K562 (cell line): ENCODE data around the gene GABARAPL1. TPM values are rescaled to one million over a fixed set of nuclear protein-coding genes. Genes with fewer than 3 reads are reported as not detected.

Experiments
- MED1 ChIP-seq: sonication (generic); formaldehyde crosslinking; IDR thresholded peaks from 2 replicates; pipeline ENCODE4 v1.8.1; 2023; ENCODE audit warnings: missing genetic modification reagents, borderline replicate concordance
- ZNF316 ChIP-seq: fragments of 450-650 bp; IDR thresholded peaks from 2 replicates; pipeline ENCODE4 v1.6.1; 2016
- ZNF785 ChIP-seq: fragments of 250-450 bp; sonication (Bioruptor Pico); IDR thresholded peaks from 2 replicates; pipeline ENCODE4 v1.4.0; 2020; ENCODE audit warnings: mild to moderate bottlenecking
- polyA plus RNA-seq, 8 experiments: library from polyadenylated mRNA; depleted of rRNA in 4 of 8; stranded (reverse) in 5 of 8; unstranded in 3 of 8; fragments of >200 nt; fragmentation: Nextera tagmentation in 2 of 8; fragmentation: Illumina TruSeq in 1 of 8; extraction: Ambion mirVana in 2 of 8; extraction: Trizol in 1 of 8; gene quantifications; 2 replicates each; pipeline versions ENCODE4 v1.2.1 to v1.2.3, GENCODE V29; 2011 to 2014; ENCODE audit warnings: inconsistent platforms in 1 of 8, missing spikeins in 1 of 8
- total RNA-seq, 7 experiments: library from RNA; depleted of rRNA in 6 of 7; stranded (reverse); fragments of >200 nt in 6 of 7; fragmentation: Illumina TruSeq in 2 of 7; extraction: Trizol in 2 of 7; gene quantifications; 2 replicates each; pipeline versions ENCODE4 v1.2.1 to v1.2.3, GENCODE V29; 2011 to 2021; ENCODE audit warnings: low replicate concordance in 1 of 7
- TF ChIP-seq, protein P1 (sequence below): fragments of 450-650 bp; IDR thresholded peaks from 2 replicates; pipeline ENCODE4 v1.6.1; 2016; ENCODE audit warnings: mild to moderate bottlenecking, moderate library complexity

The GABARAPL1 gene
- total and polyA plus RNA-seq, 9 of the 15 experiments (the other 6 are each of a cell fraction or from before 2014, with no cell fraction given), result 2.3 to 15.9 (median 11.3) TPM

DNA sequence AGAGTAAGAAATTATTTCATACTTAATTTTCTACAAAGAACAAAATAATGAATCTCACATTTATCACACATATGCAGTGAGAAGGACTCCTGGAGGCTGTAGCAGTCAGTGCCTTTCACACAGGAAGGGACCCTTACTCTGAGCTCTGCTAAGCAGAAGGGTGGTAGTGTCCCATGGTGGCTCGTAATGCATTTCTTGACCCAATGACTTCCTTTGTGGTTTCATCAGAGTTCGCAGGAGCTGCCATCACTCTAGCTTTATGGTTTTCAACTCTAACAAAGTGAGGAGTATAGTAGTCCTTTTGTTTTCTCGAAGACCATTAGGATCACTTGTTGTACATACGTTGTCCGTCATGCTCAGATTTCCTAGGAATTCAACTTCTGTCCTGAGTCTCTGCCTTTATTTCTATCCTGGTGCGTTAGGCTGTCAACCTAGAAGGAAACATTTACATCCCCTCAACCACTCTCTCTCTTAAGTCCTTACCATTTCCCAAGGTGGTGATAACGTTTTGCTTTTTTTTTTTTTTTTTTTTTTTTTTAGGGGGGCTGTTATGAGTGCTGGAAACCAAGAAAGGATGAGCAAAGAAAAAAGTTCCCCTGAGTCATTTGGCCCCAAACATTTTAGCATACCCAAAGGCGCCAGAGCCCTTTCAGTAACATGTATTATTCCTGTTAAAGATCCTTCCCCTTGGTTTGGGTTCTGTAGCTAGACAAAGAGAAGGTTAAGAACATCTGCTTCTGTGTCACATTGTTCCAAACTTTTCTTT, 37.2 kb downstream of the GABARAPL1 start (continued):
- TF ChIP-seq, protein P1, sequence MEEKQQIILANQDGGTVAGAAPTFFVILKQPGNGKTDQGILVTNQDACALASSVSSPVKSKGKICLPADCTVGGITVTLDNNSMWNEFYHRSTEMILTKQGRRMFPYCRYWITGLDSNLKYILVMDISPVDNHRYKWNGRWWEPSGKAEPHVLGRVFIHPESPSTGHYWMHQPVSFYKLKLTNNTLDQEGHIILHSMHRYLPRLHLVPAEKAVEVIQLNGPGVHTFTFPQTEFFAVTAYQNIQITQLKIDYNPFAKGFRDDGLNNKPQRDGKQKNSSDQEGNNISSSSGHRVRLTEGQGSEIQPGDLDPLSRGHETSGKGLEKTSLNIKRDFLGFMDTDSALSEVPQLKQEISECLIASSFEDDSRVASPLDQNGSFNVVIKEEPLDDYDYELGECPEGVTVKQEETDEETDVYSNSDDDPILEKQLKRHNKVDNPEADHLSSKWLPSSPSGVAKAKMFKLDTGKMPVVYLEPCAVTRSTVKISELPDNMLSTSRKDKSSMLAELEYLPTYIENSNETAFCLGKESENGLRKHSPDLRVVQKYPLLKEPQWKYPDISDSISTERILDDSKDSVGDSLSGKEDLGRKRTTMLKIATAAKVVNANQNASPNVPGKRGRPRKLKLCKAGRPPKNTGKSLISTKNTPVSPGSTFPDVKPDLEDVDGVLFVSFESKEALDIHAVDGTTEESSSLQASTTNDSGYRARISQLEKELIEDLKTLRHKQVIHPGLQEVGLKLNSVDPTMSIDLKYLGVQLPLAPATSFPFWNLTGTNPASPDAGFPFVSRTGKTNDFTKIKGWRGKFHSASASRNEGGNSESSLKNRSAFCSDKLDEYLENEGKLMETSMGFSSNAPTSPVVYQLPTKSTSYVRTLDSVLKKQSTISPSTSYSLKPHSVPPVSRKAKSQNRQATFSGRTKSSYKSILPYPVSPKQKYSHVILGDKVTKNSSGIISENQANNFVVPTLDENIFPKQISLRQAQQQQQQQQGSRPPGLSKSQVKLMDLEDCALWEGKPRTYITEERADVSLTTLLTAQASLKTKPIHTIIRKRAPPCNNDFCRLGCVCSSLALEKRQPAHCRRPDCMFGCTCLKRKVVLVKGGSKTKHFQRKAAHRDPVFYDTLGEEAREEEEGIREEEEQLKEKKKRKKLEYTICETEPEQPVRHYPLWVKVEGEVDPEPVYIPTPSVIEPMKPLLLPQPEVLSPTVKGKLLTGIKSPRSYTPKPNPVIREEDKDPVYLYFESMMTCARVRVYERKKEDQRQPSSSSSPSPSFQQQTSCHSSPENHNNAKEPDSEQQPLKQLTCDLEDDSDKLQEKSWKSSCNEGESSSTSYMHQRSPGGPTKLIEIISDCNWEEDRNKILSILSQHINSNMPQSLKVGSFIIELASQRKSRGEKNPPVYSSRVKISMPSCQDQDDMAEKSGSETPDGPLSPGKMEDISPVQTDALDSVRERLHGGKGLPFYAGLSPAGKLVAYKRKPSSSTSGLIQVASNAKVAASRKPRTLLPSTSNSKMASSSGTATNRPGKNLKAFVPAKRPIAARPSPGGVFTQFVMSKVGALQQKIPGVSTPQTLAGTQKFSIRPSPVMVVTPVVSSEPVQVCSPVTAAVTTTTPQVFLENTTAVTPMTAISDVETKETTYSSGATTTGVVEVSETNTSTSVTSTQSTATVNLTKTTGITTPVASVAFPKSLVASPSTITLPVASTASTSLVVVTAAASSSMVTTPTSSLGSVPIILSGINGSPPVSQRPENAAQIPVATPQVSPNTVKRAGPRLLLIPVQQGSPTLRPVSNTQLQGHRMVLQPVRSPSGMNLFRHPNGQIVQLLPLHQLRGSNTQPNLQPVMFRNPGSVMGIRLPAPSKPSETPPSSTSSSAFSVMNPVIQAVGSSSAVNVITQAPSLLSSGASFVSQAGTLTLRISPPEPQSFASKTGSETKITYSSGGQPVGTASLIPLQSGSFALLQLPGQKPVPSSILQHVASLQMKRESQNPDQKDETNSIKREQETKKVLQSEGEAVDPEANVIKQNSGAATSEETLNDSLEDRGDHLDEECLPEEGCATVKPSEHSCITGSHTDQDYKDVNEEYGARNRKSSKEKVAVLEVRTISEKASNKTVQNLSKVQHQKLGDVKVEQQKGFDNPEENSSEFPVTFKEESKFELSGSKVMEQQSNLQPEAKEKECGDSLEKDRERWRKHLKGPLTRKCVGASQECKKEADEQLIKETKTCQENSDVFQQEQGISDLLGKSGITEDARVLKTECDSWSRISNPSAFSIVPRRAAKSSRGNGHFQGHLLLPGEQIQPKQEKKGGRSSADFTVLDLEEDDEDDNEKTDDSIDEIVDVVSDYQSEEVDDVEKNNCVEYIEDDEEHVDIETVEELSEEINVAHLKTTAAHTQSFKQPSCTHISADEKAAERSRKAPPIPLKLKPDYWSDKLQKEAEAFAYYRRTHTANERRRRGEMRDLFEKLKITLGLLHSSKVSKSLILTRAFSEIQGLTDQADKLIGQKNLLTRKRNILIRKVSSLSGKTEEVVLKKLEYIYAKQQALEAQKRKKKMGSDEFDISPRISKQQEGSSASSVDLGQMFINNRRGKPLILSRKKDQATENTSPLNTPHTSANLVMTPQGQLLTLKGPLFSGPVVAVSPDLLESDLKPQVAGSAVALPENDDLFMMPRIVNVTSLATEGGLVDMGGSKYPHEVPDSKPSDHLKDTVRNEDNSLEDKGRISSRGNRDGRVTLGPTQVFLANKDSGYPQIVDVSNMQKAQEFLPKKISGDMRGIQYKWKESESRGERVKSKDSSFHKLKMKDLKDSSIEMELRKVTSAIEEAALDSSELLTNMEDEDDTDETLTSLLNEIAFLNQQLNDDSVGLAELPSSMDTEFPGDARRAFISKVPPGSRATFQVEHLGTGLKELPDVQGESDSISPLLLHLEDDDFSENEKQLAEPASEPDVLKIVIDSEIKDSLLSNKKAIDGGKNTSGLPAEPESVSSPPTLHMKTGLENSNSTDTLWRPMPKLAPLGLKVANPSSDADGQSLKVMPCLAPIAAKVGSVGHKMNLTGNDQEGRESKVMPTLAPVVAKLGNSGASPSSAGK, result no peak
- TF ChIP-seq MED1 (CRISPR knock-in tag), result no peak
- TF ChIP-seq ZNF316, result no peak
- TF ChIP-seq ZNF785 (CRISPR knock-in tag), result no peak
